HG03060 (cell line): ENCODE data around the gene SLC9A3.
"Not testable (repeated sequence)": the region's sequence is repeated elsewhere in the genome, so short reads cannot be mapped to it uniquely, and the experiment has no call there.

ENCODE experiments used
- ATAC-seq: cut with Tn5 transposase; IDR thresholded peaks from one replicate; pipeline ENCODE4 v1.9.1; 2021; ENCODE audit warnings: low read depth, moderate number of reproducible peaks; ENCODE audit not compliant: unreplicated experiment

Gene SLC9A3

DNA sequence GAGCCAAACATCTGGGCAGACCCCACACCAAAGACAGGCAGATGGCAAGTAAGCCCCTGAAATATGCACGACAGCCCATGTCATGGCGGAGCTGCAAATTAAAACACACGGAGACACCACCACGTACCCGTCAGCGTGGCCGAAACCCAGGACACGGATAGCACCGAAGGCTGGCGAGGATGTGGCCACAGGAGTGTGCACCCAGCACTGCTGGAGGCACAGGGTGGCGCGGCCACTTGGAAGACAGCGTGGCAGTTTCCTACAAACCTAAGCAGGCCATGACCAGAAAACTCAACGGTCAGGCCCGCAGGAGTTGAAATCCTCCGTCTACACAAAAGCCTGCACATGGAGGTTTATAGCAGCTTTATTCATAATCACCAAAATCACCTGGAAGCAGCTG is 12.8 kb downstream of the SLC9A3 start:
- ATAC-seq: no peak

DNA sequence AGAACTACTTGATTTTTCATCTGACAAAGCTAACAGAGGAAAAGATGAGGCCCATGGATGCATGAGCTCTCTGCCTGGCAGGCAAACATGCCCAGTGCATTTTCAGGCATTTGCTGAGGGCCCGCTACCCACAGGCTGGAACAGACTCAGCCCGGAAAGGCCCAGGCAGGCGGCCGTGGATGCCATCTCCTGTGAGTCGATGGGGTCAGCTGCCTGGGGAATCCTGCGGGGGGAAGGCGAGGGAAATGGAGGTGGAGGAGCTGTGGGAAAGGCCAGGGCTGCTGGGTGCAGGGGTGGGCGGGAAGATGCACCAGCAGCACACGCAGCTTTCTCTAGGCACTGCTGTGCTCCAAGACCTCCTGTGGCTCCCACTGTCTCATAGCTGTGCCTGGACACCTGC is 13.7 kb downstream of the SLC9A3 start:
- ATAC-seq: no peak

GRCh38 chr5:509611-510185 is 14.6 kb downstream of the SLC9A3 start:
- ATAC-seq: no peak

DNA sequence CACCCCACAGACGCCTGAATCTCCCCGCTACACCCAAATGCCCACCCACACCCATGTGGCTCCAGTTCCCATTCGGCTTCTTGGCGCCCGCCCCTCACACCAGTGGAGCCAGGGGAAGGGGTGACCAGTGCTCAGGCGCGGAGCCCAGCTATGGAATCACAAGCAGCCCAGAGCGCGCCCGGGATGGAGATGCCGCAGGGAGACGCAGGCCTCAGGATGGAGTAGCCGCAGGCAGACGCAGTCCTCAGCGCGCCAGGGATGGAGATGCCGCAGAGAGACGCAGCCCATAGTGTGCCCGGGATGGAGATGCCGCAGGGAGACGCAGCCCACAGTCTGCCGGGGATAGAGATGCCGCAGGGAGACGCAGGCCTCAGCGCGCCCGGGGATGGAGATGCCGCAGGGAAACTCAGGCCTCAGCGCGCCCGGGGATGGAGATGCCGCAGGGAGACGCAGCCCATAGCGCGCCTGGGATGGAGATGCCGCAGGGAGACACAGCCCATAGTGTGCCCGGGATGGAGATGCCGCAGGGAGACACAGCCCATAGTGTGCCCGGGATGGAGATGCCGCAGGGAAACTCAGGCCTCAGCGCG is 16.2 kb downstream of the SLC9A3 start:
- not testable (repeated sequence) for ATAC-seq

DNA sequence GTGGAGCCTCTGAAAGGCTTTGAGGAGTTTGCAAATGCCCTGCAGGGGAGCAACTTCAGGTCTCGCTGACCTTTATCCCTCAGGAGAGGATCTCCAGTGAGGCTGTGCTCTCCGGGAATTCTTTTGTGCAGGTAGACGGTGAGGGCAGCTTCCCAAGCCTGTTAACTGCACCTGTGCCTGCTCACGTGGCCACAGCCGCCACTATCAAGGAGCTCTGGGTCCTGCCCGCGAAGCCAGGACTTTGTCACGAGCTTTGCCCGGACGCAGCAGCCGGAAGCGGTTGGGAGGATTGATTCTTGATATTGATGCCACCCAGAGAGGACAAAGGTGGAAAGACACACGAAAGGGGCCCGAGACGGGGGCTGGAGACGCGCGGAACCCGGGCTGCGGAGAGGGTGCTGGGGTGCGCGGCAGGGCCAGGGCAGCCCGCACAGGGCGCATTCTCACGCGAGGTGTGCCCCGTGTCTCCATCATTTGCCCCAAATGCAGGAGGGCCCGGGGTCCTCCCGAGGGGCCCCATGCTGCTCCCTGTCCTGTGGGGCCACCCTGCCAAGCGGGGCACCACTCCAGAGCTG is 18.2 kb downstream of the SLC9A3 start:
- no peak for ATAC-seq

DNA sequence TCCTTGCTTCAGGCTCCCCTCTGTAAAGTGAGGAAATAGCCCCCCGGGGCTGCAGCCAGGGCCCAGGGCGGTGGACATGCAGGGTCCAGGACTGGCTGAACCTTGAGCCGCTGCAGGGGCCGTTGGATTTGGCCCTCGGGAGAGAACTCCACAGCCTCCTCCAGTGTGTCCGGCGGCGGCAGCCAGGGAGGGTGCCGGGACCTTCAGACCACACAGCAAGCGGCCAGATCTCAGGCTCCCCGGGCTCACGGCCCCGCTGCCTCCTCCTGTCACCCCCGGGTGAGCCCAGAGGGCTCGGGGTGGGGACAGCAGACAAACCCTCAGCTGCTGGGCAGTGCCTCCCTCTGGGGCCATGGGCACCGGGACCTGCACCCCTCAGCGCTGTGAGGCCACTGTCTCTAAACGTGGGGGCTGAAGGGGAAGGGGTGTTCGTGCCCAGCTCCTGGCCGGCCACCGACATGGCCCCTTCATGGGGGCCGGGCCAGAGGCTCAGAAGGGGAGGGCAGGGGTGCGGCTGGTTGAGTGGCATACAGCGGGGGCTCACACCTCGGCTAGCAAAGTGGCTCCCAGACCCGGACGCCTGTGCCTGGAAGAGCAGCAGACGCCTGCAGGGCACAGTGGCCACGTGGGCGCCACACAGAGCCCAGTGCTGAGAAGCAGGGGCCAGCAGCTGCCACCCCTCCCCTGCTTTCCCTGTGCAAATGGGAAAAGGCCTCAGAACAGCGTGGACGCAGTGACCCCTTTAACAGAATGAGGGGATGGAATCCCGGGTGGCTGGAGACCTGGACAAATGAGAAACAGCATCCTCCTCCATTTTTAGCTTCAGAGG is 19.7 kb downstream of the SLC9A3 start:
- ATAC-seq: no peak

- ATAC-seq: no peak
Measured at GRCh38 chr5:502325-503079, 21.7 kb downstream of the SLC9A3 start.

DNA sequence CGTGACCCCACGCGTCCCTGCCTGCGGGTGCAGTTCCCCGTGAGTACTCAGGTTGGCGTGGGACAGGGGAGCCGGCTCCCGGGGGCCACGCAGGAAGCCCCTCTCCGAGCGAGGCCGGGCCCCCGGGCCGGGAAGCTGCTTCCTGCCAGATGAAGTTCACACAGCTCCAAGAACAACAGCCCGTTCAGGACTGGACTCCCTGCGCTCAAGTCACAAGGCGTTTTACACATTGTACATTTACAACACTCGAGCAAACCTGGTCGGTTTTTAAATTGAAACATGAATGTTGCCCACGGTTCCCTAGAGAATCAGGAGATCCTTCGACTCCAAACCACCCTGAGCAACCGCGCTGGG is 22.4 kb downstream of the SLC9A3 start:
- ATAC-seq: no peak

DNA sequence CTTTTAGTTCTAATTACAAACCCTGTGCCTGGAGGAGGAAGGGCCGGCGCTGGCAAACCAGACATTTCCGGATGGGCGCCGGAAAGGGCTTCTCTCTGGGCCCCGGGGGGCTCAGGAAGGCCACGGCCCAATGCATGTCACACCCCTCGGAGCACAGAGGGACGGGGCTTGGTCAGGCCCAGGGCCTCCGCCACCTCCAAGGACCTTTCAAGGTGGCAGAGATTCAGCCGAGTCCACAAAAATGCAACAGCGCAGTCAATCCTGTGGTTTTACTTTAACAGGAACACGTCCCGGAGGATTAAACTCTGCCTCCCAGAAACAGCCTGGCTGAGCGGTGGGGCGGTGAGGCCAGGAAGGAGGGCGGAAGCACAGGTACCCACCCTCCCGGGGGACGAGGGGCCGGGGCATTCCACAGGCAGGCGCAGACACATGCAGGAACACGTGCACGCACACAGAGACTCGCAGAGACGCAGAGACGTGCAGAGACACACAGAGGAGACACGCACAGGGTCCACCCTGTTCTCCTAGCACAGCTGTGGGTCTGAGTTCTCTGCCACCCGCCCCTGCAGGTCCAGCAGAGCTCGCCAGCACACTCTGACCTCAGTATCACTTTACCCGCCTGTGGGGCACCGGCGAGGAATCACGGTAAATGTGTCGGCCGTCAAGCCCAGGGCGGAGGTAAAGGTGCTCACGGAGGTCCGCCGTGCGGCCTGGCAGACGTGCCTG is 23.0 kb downstream of the SLC9A3 start:
- ATAC-seq: no peak

DNA sequence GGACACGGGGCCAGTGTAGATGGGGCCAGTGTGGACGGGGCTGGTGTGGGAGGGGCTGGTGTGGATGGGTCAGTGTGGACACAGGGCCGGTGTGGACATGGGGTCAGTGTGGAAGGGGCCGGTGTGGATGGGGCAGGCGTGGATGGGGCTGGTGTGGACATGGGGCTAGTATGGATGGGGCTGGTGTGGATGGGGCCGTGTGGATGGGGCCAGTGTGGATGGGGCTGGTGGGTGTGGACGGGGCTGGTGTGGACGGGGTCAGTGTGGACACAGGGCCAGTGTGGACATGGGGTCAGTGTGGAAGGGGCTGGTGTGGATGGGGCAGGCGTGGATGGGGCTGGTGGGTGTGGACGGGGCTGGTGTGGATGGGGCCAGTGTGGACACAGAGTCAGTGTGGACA is 23.8 kb downstream of the SLC9A3 start:
- ATAC-seq: no peak

DNA sequence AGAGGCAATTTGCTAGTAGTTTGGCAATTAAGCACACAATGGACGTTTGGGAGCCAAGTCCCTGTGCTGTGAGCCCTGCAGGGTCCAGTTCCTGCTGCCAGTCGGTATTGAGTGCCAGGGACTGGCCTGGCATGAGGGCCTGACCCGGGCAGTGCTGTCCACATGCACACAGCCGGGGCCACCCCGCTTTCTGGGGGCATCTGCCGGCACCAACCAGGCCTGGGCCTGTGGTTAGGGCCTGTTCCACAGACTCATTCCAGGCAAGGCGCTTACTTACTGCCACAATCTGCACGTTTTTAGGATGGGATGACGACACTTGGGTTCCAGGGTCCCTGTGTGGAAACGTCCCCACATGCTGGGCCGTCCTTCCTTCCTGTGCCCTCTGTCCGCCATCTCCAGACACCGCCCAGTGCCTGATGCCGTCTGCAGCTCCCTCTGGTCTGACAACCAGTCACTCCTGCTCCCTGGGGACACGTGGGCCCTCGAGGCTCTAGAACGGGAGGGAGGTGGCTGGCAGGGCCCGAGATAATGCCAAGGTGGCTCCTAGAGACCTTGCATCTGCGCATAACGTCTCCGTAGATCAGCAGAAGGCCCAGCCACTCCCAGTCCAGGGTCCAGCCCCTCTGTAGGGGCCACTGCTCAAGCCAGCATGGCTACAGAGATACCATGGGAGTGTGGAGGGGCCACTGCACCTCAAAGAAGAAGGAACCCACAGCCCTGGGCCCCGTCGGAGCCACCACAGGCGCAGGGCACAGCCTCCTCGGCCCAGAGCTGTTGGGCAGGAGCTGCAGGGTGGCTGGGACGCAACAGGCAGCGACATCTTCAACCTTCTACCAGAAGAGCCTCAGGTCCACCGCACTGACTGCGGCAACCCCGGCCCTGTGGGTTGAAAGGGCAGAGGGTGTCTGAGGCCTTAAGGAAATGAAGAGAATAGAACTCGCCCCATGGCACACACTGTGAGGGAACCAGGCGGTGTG is 24.7 kb downstream of the SLC9A3 start:
- no peak for ATAC-seq

DNA sequence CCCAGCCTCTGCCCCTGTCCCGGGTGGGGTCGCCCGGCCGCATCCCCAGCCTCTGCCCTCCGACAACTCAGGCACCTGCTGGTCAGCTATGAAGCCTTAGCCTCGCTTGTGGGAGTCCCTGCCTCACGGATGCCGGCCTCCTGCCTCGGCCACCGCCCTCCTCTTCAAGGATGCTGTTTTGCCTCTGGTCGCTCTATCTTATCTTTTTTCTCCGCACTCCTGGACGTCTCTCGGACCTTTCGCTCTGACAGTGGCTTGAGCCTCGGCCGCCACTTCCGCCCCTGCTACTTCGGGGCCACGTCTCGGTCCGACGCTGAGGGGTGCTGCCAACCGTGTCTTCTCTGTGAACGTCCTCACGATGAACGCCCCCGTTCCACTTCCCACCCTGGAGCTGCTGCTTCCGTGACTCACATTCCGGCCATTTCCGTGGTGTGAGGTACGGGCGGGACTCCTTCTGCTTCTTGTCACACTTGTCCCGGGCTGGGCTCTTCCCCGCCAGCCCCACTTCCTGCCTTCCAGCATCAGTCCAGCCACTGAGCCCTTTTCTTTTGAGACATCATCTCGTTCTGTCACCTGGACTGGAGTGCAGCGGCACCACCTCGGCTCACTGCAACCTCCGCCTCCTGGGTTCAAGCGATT is 26.3 kb downstream of the SLC9A3 start:
- no peak for ATAC-seq

GRCh38 chr5:497090-497700 is 27.1 kb downstream of the SLC9A3 start:
- ATAC-seq: no peak

DNA sequence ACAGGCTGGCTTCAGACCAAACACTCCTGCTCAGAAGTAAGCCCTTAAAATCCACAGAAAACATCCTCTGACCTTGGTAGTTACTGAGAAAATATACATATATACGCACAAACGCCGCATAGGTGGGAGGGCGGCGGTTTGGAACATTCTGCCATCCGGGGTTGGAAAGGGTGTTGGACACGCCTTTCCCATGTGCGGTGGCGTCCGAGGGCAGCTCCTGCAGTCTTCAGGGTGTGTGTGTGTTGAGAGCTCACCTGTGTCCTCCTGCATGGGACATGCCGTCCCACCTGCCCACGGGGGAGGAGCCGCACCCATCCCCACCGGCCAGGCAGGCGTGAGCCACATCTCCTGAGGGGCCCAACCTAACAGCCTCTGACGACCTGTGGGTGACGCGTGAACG is 28.2 kb downstream of the SLC9A3 start:
- no peak for ATAC-seq

DNA sequence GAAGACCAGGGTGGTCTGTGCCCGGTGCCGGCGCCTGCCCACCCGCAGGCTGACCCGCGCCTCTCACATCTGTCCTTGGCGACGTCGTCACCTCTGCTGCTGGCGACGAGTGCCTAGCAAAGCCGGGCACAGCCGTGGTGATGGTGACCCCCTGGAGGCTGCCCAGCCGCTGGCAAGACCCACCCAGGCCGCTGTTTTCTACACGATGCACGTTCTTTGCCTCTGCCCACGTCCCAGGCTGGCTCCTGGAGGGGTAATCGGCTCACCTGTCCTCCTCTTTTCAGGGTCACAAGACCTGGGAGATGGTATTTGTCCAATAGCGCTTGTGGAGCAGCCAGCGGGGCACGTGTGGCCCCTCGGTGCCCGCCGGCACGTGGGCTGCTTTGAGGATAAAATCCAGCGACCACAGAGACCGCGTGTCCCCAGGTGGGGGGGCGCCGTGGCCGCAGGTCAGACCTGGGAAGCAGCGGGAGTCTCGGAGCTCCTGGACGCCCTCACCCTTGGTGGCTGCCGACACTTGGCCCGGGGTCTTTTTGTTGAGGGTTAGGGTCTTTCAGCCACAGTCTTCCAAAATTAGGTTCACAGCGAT is 29.5 kb downstream of the SLC9A3 start:
- no peak for ATAC-seq

DNA sequence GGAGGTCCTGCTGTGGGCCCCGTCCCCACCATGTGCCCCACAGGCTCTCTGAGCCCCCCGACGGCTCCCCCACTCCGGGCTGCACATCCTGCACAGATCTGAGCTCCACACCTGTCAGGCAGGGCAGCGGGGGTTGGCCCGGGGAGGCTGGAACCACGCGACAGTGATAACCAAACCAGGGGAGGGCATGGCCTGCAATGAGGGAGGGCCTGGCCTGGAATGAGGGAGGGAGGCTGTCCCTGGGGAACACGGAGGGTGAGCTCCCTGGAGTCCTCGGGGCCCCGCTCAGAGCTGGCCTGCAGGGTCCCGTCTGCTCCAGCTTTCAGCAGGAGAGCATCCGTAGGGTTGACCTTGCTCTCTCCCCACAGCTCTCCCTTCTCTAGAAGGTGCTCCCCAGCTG is 30.5 kb downstream of the SLC9A3 start:
- no peak for ATAC-seq

GRCh38 chr5:493119-493701 is 31.0 kb downstream of the SLC9A3 start:
- ATAC-seq: no peak
